Sigmoid colon (tissue), 7 donors: ENCODE measurements around the gene PREX1. TPM values are rescaled to one million over a fixed set of nuclear protein-coding genes. Genes with fewer than 3 reads are reported as not detected.

Source experiments
- DNase-seq: peaks from one replicate; pipeline ENCODE4 v3.0.0-alpha.2; 2019
- H3K27ac ChIP-seq, 4 donors: fragments of 200-600 bp; sonication (generic); one replicate each; pipeline ENCODE4 v1.5.1; 2016 to 2019; ENCODE audit warnings: mild to moderate bottlenecking in 1 of 4
- H3K27me3 ChIP-seq, 3 donors: fragments of 200-600 bp; sonication (generic); one replicate each; pipeline ENCODE4 v1.5.1; 2019; ENCODE audit warnings: mild to moderate bottlenecking in 1 of 3
- H3K36me3 ChIP-seq, 4 donors: fragments of 200-600 bp; sonication (generic); one replicate each; pipeline ENCODE4 v1.5.1; 2016 to 2019
- H3K4me1 ChIP-seq, 4 donors: fragments of 200-600 bp; sonication (generic); one replicate each; pipeline ENCODE4 v1.5.1; 2017 to 2019
- H3K4me3 ChIP-seq, 4 donors: fragments of 200-600 bp; sonication (generic); one replicate each; pipeline ENCODE4 v1.5.1; 2017 to 2019; ENCODE audit warnings: mild to moderate bottlenecking in 2 of 4, moderate library complexity in 1 of 4
- H3K9me3 ChIP-seq, 4 donors: fragments of 200-600 bp in 3 of 4; sonication (generic) in 3 of 4; one replicate each; pipeline versions ENCODE4 v1.5.1 to v1.6.1; 2013 to 2019
- CTCF ChIP-seq, 4 experiments: fragments of 450-650 bp in 3 of 4; fragments of 200-600 bp in 1 of 4; IDR thresholded peaks; one replicate each; pipeline ENCODE4 v1.5.1; 2016 to 2019; ENCODE audit warnings: antibody characterized with exemption in 4 of 4, mild to moderate bottlenecking in 3 of 4, moderate library complexity in 2 of 4
- EP300 ChIP-seq, 4 donors: sonication (generic); formaldehyde crosslinking; IDR thresholded peaks; one replicate each; pipeline ENCODE4 v1.6.1; 2017; ENCODE audit warnings: antibody characterized with exemption in 4 of 4
- POLR2A ChIP-seq, 2 donors: fragments of 450-650 bp; IDR thresholded peaks; one replicate each; pipeline ENCODE4 v1.6.1; 2016; ENCODE audit warnings: antibody characterized with exemption in 2 of 2, mild to moderate bottlenecking in 2 of 2, moderate library complexity in 2 of 2
- POLR2AphosphoS5 ChIP-seq, 4 donors: sonication (generic); formaldehyde crosslinking; IDR thresholded peaks; one replicate each; pipeline ENCODE4 v1.6.1; 2017; ENCODE audit warnings: antibody characterized with exemption in 4 of 4
- WGBS, 2 donors: extraction: QIAGEN DNeasy Blood & Tissue Kit; methylation state at CpG; one replicate each; pipeline ENCODE4 v1.1.7; 2013; 5-methylcytosine and 5-hydroxymethylcytosine counted together
- intact Hi-C: fragments of 100-400 bp; cut with DNase I; formaldehyde crosslinking; loops from one replicate; pipeline ENCODE4 v1.15.1; 2023
- polyA plus RNA-seq, 3 donors: library from polyadenylated mRNA; stranded (reverse); fragments of 200-250 nt; gene quantifications; one replicate each; pipeline ENCODE4 v1.2.3, GENCODE V29; 2013
- total RNA-seq, 4 donors: library from RNA; depleted of rRNA; stranded (reverse); fragments of >200 nt; gene quantifications; one replicate each; pipeline ENCODE4 v1.1.0, GENCODE V29; 2016
- donor health status: healthy with polysubstance abuse.
- donor health status: Bipolar disorder and iron deficiency.
- donor health status: healthy.

PREX1 gene
- total and polyA plus RNA-seq, 7 donors, result 5.4 to 22.9 (median 15.5) TPM

GRCh38 chr20:48684501-48685041 lies 143.2 kb downstream of the PREX1 start:
- no peak for DNase-seq
- H3K9me3 ChIP-seq, result no peaks in the 10 kb centered on the region
- peak overlapping the region in 1 of 4 donors; percentile 4 for H3K27ac ChIP-seq
- peaks cover 0 to 4% (median 0%) of the 10 kb centered on the region in 4 donors for H3K36me3 ChIP-seq
- TF ChIP-seq POLR2AphosphoS5 (IDR thresholded peaks at IDR 0.05), result no peak
- no peak for TF ChIP-seq EP300 (IDR thresholded peaks at IDR 0.05)
- TF ChIP-seq CTCF (IDR thresholded peaks at IDR 0.05), result no peak
- no peak for TF ChIP-seq POLR2A (IDR thresholded peaks at IDR 0.05)
- H3K4me1 ChIP-seq, result peaks cover 0 to 42% (median 39%) of the 10 kb centered on the region in 4 donors
- no peak overlapping the region for H3K4me3 ChIP-seq
- intact Hi-C loops, result no loop called here
- H3K27me3 ChIP-seq, result no peaks in the 10 kb centered on the region
- WGBS, 2 donors, result 36 to 71% methylated on average over 14 of the region's 14 CpGs

- 73 to 76% methylated on average over 12 of the region's 12 CpGs for WGBS, 2 donors
- Histone ChIP-seq H3K4me1 (peaks cover 0 to 42% (median 39%) of the 10 kb centered on the region in 4 donors), H3K27ac (peak overlapping the region; percentile 28 to 52 (median 44)), H3K27me3 (no peaks in the 10 kb centered on the region), H3K4me3 (no peak overlapping the region), H3K36me3 (peaks cover 0 to 4% (median 0%) of the 10 kb centered on the region in 4 donors), H3K9me3 (no peaks in the 10 kb centered on the region)
- intact Hi-C loops, result no loop called here
- DNase-seq, result no peak
- TF ChIP-seq CTCF (IDR thresholded peaks at IDR 0.05), result no peak
- TF ChIP-seq POLR2AphosphoS5 (IDR thresholded peaks at IDR 0.05), result no peak
These were observed 144.2 kb downstream of the PREX1 start for GRCh38 chr20:48683467-48684175.

GRCh38 chr20:48682529-48683363 lies 145.1 kb downstream of the PREX1 start:
- Histone ChIP-seq H3K9me3 (no peaks in the 10 kb centered on the region), H3K4me1 (peaks cover 0 to 42% (median 39%) of the 10 kb centered on the region in 4 donors), H3K27ac (peak overlapping the region; percentile 28 to 52 (median 44)), H3K27me3 (no peaks in the 10 kb centered on the region), H3K4me3 (peak overlapping the region in 2 of 4 donors; percentile 20 to 21), H3K36me3 (no peaks in the 10 kb centered on the region)
- TF ChIP-seq POLR2A (IDR thresholded peaks at IDR 0.05) (no peak), EP300 (IDR thresholded peaks at IDR 0.05) (no peak), POLR2AphosphoS5 (IDR thresholded peaks at IDR 0.05) (peak in 2 of 4 donors; percentile 31 to 33), CTCF (IDR thresholded peaks at IDR 0.05) (no peak)
- peak; percentile 89 for DNase-seq
- intact Hi-C loops, result no loop called here
- 13 to 33% methylated on average over 18 of the region's 18 CpGs for WGBS, 2 donors

DNA sequence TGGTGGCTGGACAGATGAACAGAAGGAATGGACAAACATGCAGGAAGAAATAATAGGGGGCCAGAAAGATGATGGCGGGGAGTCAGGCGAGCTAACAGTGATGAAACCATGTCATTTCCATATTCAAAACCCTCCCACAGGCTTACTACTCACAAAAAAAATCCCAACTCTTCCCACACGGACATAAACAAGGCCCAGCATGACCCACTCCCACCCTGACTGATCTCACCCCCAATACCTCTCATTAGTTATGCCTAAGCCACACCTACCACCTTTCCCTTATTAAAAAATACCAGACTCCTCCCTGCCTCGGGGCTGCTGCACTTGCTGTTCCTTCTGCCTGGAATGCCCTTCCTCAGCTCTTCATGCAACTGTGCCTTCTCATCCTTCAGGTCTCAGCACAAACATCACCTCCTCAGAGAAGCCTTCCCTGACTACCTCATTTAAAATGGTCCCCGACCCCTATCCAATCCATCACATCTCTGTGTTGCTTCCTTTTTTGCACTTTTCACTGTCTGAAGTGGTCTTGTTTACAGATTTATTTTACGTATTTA lies 145.8 kb downstream of the PREX1 start:
- peaks cover 0 to 42% (median 39%) of the 10 kb centered on the region in 4 donors for H3K4me1 ChIP-seq
- no peaks in the 10 kb centered on the region for H3K9me3 ChIP-seq
- H3K27ac ChIP-seq, result peak overlapping the region; percentile 28 to 52 (median 44)
- H3K4me3 ChIP-seq, result peak overlapping the region in 1 of 4 donors; percentile 20
- TF ChIP-seq POLR2A (IDR thresholded peaks at IDR 0.05), result no peak
- no peak for TF ChIP-seq CTCF (IDR thresholded peaks at IDR 0.05)
- H3K36me3 ChIP-seq, result no peaks in the 10 kb centered on the region
- no peak for DNase-seq
- no peaks in the 10 kb centered on the region for H3K27me3 ChIP-seq
- intact Hi-C loops, result no loop called here
- WGBS, 2 donors, result 65 to 73% methylated on average over 6 of the region's 6 CpGs
